NB4 (cell line): Measurements from ENCODE around the gene MIAT.

ENCODE experiments used
- DNase-seq: peaks from one replicate; pipeline ENCODE4 v3.0.0; 2010; ENCODE audit warnings: low read depth
- H3K4me3 ChIP-seq: one replicate; pipeline ENCODE4 v1.5.1; 2011; ENCODE audit warnings: mild to moderate bottlenecking, low read depth, low read length, moderate library complexity
- CTCF ChIP-seq: IDR thresholded peaks from one replicate; pipeline ENCODE4 v1.5.1; 2012; ENCODE audit warnings: low read depth, low read length
- MAX ChIP-seq: IDR thresholded peaks from 2 replicates; pipeline ENCODE4 v1.6.1; 2011; ENCODE audit warnings: low read depth, low read length
- MYC ChIP-seq: IDR thresholded peaks from 2 replicates; pipeline ENCODE4 v1.6.1; 2011; ENCODE audit warnings: low read depth, low read length
- POLR2A ChIP-seq: IDR thresholded peaks from 2 replicates; pipeline ENCODE4 v1.6.1; 2011; ENCODE audit warnings: mild to moderate bottlenecking; ENCODE audit not compliant: insufficient read length; ENCODE audit errors: extremely low read depth

MIAT gene

GRCh38 chr22:26667140-26667539 lies 9.8 kb downstream of the MIAT start:
- DNase-seq = no peak
- H3K4me3 ChIP-seq = no peak overlapping the region
- TF ChIP-seq MAX (no peak), CTCF (no peak)

GRCh38 chr22:26669060-26669481 lies 11.7 kb downstream of the MIAT start:
- no peak overlapping the region for H3K4me3 ChIP-seq
- DNase-seq = peak; percentile 51
- TF ChIP-seq CTCF (peak; percentile 43), MYC (no peak)

- no peak for DNase-seq
- H3K4me3 ChIP-seq = no peak overlapping the region
- TF ChIP-seq POLR2A = no peak
- TF ChIP-seq MYC = no peak
- no peak for TF ChIP-seq CTCF
- TF ChIP-seq MAX = no peak
These were observed 13.1 kb downstream of the MIAT start for GRCh38 chr22:26670459-26670858.

GRCh38 chr22:26671317-26672059 lies 14.1 kb downstream of the MIAT start:
- TF ChIP-seq MAX (no peak), CTCF (no peak), POLR2A (no peak), MYC (no peak)
- H3K4me3 ChIP-seq = no peak overlapping the region
- no peak for DNase-seq

GRCh38 chr22:26672060-26672471 lies 14.7 kb downstream of the MIAT start:
- peak overlapping the region; percentile 11 for H3K4me3 ChIP-seq
- no peak for DNase-seq
- TF ChIP-seq MAX = no peak
- no peak for TF ChIP-seq MYC
- no peak for TF ChIP-seq POLR2A
- no peak for TF ChIP-seq CTCF
